ENCODE results near the gene LTBP4.
"Not testable (repeated sequence)": the region's sequence is repeated elsewhere in the genome, so short reads cannot be mapped to it uniquely, and the experiment has no call there.

The LTBP4 gene

GRCh38 chr19:40649903-40650675, 48.9 kb downstream of the LTBP4 start:
- in situ Hi-C loops (cut with MboI; ENCODE audit: low pct_unique_long_range_greater_than_20kb, low sequenced_read_pairs): loop anchor here (25.0 kb wide), 1 partner anchor 262 kb away; no protein-coding TSS in a partner anchor
- not testable (repeated sequence) for DNase-seq

GRCh38 chr19:40650749-40651305, 49.7 kb downstream of the LTBP4 start:
- no peak for DNase-seq
- in situ Hi-C loops (cut with MboI; ENCODE audit: low pct_unique_long_range_greater_than_20kb, low sequenced_read_pairs): loop anchor here (25.0 kb wide), 1 partner anchor 261 kb away; no protein-coding TSS in a partner anchor

- not testable (repeated sequence) for DNase-seq
- in situ Hi-C loops (cut with MboI; ENCODE audit: low pct_unique_long_range_greater_than_20kb, low sequenced_read_pairs): loop anchor here (25.0 kb wide), 1 partner anchor 260 kb away; no protein-coding TSS in a partner anchor
Observed at GRCh38 chr19:40652303-40652702, 51.1 kb downstream of the LTBP4 start.

- DNase-seq: not testable (repeated sequence)
- in situ Hi-C loops (cut with MboI; ENCODE audit: low pct_unique_long_range_greater_than_20kb, low sequenced_read_pairs): loop anchor here (25.0 kb wide), 1 partner anchor 257 kb away; no protein-coding TSS in a partner anchor
Observed at GRCh38 chr19:40655684-40656083, 54.5 kb downstream of the LTBP4 start.

GRCh38 chr19:40658031-40658430, 56.9 kb downstream of the LTBP4 start:
- DNase-seq: no peak
- in situ Hi-C loops (cut with MboI; ENCODE audit: low pct_unique_long_range_greater_than_20kb, low sequenced_read_pairs): loop anchor here (25.0 kb wide), 1 partner anchor 254 kb away; no protein-coding TSS in a partner anchor

GRCh38 chr19:40659116-40659515, 57.9 kb downstream of the LTBP4 start:
- no peak for DNase-seq
- in situ Hi-C loops (cut with MboI; ENCODE audit: low pct_unique_long_range_greater_than_20kb, low sequenced_read_pairs): loop anchor here (25.0 kb wide), 1 partner anchor 253 kb away; no protein-coding TSS in a partner anchor

GRCh38 chr19:40659566-40659965, 58.4 kb downstream of the LTBP4 start:
- DNase-seq: no peak
- in situ Hi-C loops (cut with MboI; ENCODE audit: low pct_unique_long_range_greater_than_20kb, low sequenced_read_pairs): loop anchor here (25.0 kb wide), 1 partner anchor 253 kb away; no protein-coding TSS in a partner anchor

GRCh38 chr19:40661616-40662015, 60.4 kb downstream of the LTBP4 start:
- DNase-seq: no peak
- in situ Hi-C loops (cut with MboI; ENCODE audit: low pct_unique_long_range_greater_than_20kb, low sequenced_read_pairs): loop anchor here (25.0 kb wide), 1 partner anchor 251 kb away; no protein-coding TSS in a partner anchor

GRCh38 chr19:40662925-40663694, 61.9 kb downstream of the LTBP4 start:
- in situ Hi-C loops (cut with MboI; ENCODE audit: low pct_unique_long_range_greater_than_20kb, low sequenced_read_pairs): loop anchor here (25.0 kb wide), 1 partner anchor 249 kb away; no protein-coding TSS in a partner anchor
- peak; percentile 91 for DNase-seq

- in situ Hi-C loops (cut with MboI; ENCODE audit: low pct_unique_long_range_greater_than_20kb, low sequenced_read_pairs): loop anchor here (25.0 kb wide), 1 partner anchor 248 kb away; no protein-coding TSS in a partner anchor
- DNase-seq: no peak
Observed at GRCh38 chr19:40663695-40664692, 62.8 kb downstream of the LTBP4 start.

- DNase-seq: no peak
- in situ Hi-C loops (cut with MboI; ENCODE audit: low pct_unique_long_range_greater_than_20kb, low sequenced_read_pairs): loop anchor here (25.0 kb wide), 1 partner anchor 245 kb away; no protein-coding TSS in a partner anchor
Observed at GRCh38 chr19:40666803-40667438, 65.8 kb downstream of the LTBP4 start.

- in situ Hi-C loops (cut with MboI; ENCODE audit: low pct_unique_long_range_greater_than_20kb, low sequenced_read_pairs): loop anchor here (25.0 kb wide), 1 partner anchor 245 kb away; no protein-coding TSS in a partner anchor
- DNase-seq: no peak
Observed at GRCh38 chr19:40667602-40668001, 66.4 kb downstream of the LTBP4 start.

GRCh38 chr19:40668991-40669614, 67.9 kb downstream of the LTBP4 start:
- DNase-seq: no peak
- in situ Hi-C loops (cut with MboI; ENCODE audit: low pct_unique_long_range_greater_than_20kb, low sequenced_read_pairs): loop anchor here (25.0 kb wide), 1 partner anchor 243 kb away; no protein-coding TSS in a partner anchor

GRCh38 chr19:40671404-40671803, 70.2 kb downstream of the LTBP4 start:
- no peak for DNase-seq
- in situ Hi-C loops (cut with MboI; ENCODE audit: low pct_unique_long_range_greater_than_20kb, low sequenced_read_pairs): loop anchor here (25.0 kb wide), 1 partner anchor 241 kb away; no protein-coding TSS in a partner anchor

- DNase-seq: no peak
- in situ Hi-C loops (cut with MboI; ENCODE audit: low pct_unique_long_range_greater_than_20kb, low sequenced_read_pairs): loop anchor here (25.0 kb wide), 1 partner anchor 240 kb away; no protein-coding TSS in a partner anchor
Observed at GRCh38 chr19:40672038-40672437, 70.9 kb downstream of the LTBP4 start.

GRCh38 chr19:40672573-40673299, 71.6 kb downstream of the LTBP4 start:
- no peak for DNase-seq
- in situ Hi-C loops (cut with MboI; ENCODE audit: low pct_unique_long_range_greater_than_20kb, low sequenced_read_pairs): loop anchor here (25.0 kb wide), 1 partner anchor 240 kb away; no protein-coding TSS in a partner anchor

All from KBM-7 (cell line).